Measurements from ENCODE around the gene SKAP1. TPM values are rescaled to one million over a fixed set of nuclear protein-coding genes. Genes with fewer than 3 reads are reported as not detected.

SKAP1 gene
- total RNA-seq, 1 donor from 2014 or later, result not detected

GRCh38 chr17:48153691-48154358 is 276.2 kb downstream of the SKAP1 start:
- H3K4me1 Mint-ChIP-seq (ENCODE audit: low read depth, unreplicated experiment), result peaks cover 8% of the 10 kb centered on the region
- H3K4me3 Mint-ChIP-seq (ENCODE audit: unreplicated experiment), result no peak overlapping the region
- no peak overlapping the region for H3K27ac Mint-ChIP-seq (ENCODE audit: unreplicated experiment)
- peaks cover 1% of the 10 kb centered on the region for H3K27me3 Mint-ChIP-seq (ENCODE audit: unreplicated experiment)
- H3K9me3 Mint-ChIP-seq (ENCODE audit: unreplicated experiment), result peaks cover 2% of the 10 kb centered on the region
- TF ChIP-seq CTCF (IDR thresholded peaks at IDR 0.05; ENCODE audit: partially characterized antibody, unreplicated experiment), result peak; percentile 39
- peak; percentile 42 for DNase-seq
- H3K36me3 Mint-ChIP-seq (ENCODE audit: unreplicated experiment), result no peaks in the 10 kb centered on the region

- TF ChIP-seq CTCF (IDR thresholded peaks at IDR 0.05; ENCODE audit: partially characterized antibody, unreplicated experiment), result no peak
- H3K27me3 Mint-ChIP-seq (ENCODE audit: unreplicated experiment), result peaks cover 5% of the 10 kb centered on the region
- H3K36me3 Mint-ChIP-seq (ENCODE audit: unreplicated experiment), result no peaks in the 10 kb centered on the region
- peaks cover 2% of the 10 kb centered on the region for H3K9me3 Mint-ChIP-seq (ENCODE audit: unreplicated experiment)
- H3K4me1 Mint-ChIP-seq (ENCODE audit: low read depth, unreplicated experiment), result peaks cover 16% of the 10 kb centered on the region
- no peak overlapping the region for H3K4me3 Mint-ChIP-seq (ENCODE audit: unreplicated experiment)
- H3K27ac Mint-ChIP-seq (ENCODE audit: unreplicated experiment), result no peak overlapping the region
- no peak for DNase-seq
Observed at GRCh38 chr17:48152289-48152688, 277.7 kb downstream of the SKAP1 start.

- Mint-ChIP-seq H3K27ac (ENCODE audit: unreplicated experiment) (no peak overlapping the region), H3K4me3 (ENCODE audit: unreplicated experiment) (no peak overlapping the region), H3K36me3 (ENCODE audit: unreplicated experiment) (no peaks in the 10 kb centered on the region), H3K4me1 (ENCODE audit: low read depth, unreplicated experiment) (peaks cover 14% of the 10 kb centered on the region), H3K27me3 (ENCODE audit: unreplicated experiment) (peaks cover 5% of the 10 kb centered on the region), H3K9me3 (ENCODE audit: unreplicated experiment) (peaks cover 2% of the 10 kb centered on the region)
- no peak for DNase-seq
- no peak for TF ChIP-seq CTCF (IDR thresholded peaks at IDR 0.05; ENCODE audit: partially characterized antibody, unreplicated experiment)
Observed at GRCh38 chr17:48151220-48151619, 278.8 kb downstream of the SKAP1 start.

- Mint-ChIP-seq H3K36me3 (ENCODE audit: unreplicated experiment) (no peaks in the 10 kb centered on the region), H3K27ac (ENCODE audit: unreplicated experiment) (no peak overlapping the region), H3K9me3 (ENCODE audit: unreplicated experiment) (peaks cover 2% of the 10 kb centered on the region), H3K4me1 (ENCODE audit: low read depth, unreplicated experiment) (peaks cover 14% of the 10 kb centered on the region), H3K27me3 (ENCODE audit: unreplicated experiment) (peaks cover 5% of the 10 kb centered on the region), H3K4me3 (ENCODE audit: unreplicated experiment) (no peak overlapping the region)
- TF ChIP-seq CTCF (IDR thresholded peaks at IDR 0.05; ENCODE audit: partially characterized antibody, unreplicated experiment), result no peak
- no peak for DNase-seq
Observed at GRCh38 chr17:48150597-48151001, 279.4 kb downstream of the SKAP1 start.

GRCh38 chr17:48149787-48150463 is 280.1 kb downstream of the SKAP1 start:
- Mint-ChIP-seq H3K4me3 (ENCODE audit: unreplicated experiment) (peak overlapping the region; percentile 39), H3K27ac (ENCODE audit: unreplicated experiment) (no peak overlapping the region), H3K27me3 (ENCODE audit: unreplicated experiment) (peaks cover 5% of the 10 kb centered on the region), H3K4me1 (ENCODE audit: low read depth, unreplicated experiment) (peaks cover 14% of the 10 kb centered on the region), H3K9me3 (ENCODE audit: unreplicated experiment) (peaks cover 2% of the 10 kb centered on the region), H3K36me3 (ENCODE audit: unreplicated experiment) (no peaks in the 10 kb centered on the region)
- DNase-seq, result no peak
- no peak for TF ChIP-seq CTCF (IDR thresholded peaks at IDR 0.05; ENCODE audit: partially characterized antibody, unreplicated experiment)
